SK-N-SH treated with all-trans-retinoic acid at 6 μM for 48 hours (cell line): ENCODE data around the gene GRAMD1B.

ENCODE experiments used
- BACH2 ChIP-seq: fragments of 250-450 bp; sonication (Bioruptor Pico); IDR thresholded peaks from 2 replicates; pipeline ENCODE4 v1.9.0; 2021; ENCODE audit warnings: mild to moderate bottlenecking, borderline replicate concordance
- CREB5 ChIP-seq: fragments of 250-450 bp; sonication (Bioruptor Pico); IDR thresholded peaks from 2 replicates; pipeline ENCODE4 v1.5.1; 2020; ENCODE audit warnings: low read depth, mild to moderate bottlenecking, moderate library complexity
- CSDC2 ChIP-seq: fragments of 250-450 bp; sonication (Bioruptor Pico); IDR thresholded peaks from 2 replicates; pipeline ENCODE4 v1.5.0; 2020; ENCODE audit warnings: mild to moderate bottlenecking, moderate library complexity
- GLIS3 ChIP-seq: fragments of 250-450 bp; sonication (Bioruptor Pico); IDR thresholded peaks from 2 replicates; pipeline ENCODE4 v1.5.0; 2020; ENCODE audit warnings: mild to moderate bottlenecking, moderate library complexity
- ISL1 ChIP-seq: fragments of 250-450 bp; sonication (Bioruptor Pico); IDR thresholded peaks from 2 replicates; pipeline ENCODE4 v2.1.2; 2022; ENCODE audit warnings: mild to moderate bottlenecking, moderate library complexity
- POU6F1 ChIP-seq: fragments of 250-450 bp; sonication (Bioruptor Pico); IDR thresholded peaks from 2 replicates; pipeline ENCODE4 v1.8.0; 2021; ENCODE audit warnings: low read depth, mild to moderate bottlenecking, moderate library complexity, borderline replicate concordance
- PPARA ChIP-seq: fragments of 250-450 bp; sonication (Bioruptor Pico); IDR thresholded peaks from 2 replicates; pipeline ENCODE4 v1.5.0; 2020; ENCODE audit warnings: mild to moderate bottlenecking, borderline replicate concordance
- RARB ChIP-seq: fragments of 250-450 bp; sonication (Bioruptor Pico); IDR thresholded peaks from 2 replicates; pipeline ENCODE4 v1.8.0; 2021; ENCODE audit warnings: mild to moderate bottlenecking, moderate library complexity
- ZFP3 ChIP-seq: fragments of 250-450 bp; sonication (Bioruptor Pico); IDR thresholded peaks from 2 replicates; pipeline ENCODE4 v1.5.0; 2020; ENCODE audit warnings: mild to moderate bottlenecking, moderate library complexity
- ZNF565 ChIP-seq: fragments of 450-650 bp; formaldehyde crosslinking; conservative IDR thresholded peaks from 2 replicates; pipeline ENCODE4 v1.5.0; 2020; ENCODE audit warnings: low read depth, mild to moderate bottlenecking, moderate library complexity
- TF ChIP-seq, protein P1 (sequence below): fragments of 250-450 bp; sonication (Bioruptor Pico); IDR thresholded peaks from 2 replicates; pipeline ENCODE4 v1.5.0; 2020; ENCODE audit warnings: mild to moderate bottlenecking, moderate library complexity
- TF ChIP-seq, protein P2 (sequence below): fragments of 250-450 bp; sonication (Bioruptor Pico); IDR thresholded peaks from 2 replicates; pipeline ENCODE4 v1.8.0; 2020; ENCODE audit warnings: mild to moderate bottlenecking, moderate library complexity, borderline replicate concordance
- TF ChIP-seq, protein P3 (sequence below): fragments of 250-450 bp; sonication (Bioruptor Pico); IDR thresholded peaks from 2 replicates; pipeline ENCODE4 v1.5.1; 2021; ENCODE audit warnings: mild to moderate bottlenecking, moderate library complexity

DNA sequence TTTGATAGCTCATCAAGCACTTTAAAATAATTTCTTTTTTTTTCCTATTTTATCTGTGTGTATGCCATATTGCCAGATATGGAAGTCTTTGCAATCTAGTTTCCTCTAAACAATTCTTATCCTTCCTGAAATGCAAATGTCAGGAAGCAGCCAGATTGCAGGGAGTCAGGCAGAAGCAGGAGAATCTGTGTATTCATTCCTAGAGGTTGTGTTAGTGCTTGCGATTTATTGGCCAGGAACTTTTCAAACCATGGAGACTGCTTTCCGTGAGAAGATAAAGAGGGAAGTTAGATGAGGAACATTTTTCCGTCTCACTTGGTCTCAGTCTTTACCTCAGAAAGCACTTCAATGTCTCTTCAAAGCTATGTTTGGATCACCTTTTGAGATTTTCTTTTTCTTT is 91.9 kb downstream of the GRAMD1B start:
- TF ChIP-seq, protein P1, sequence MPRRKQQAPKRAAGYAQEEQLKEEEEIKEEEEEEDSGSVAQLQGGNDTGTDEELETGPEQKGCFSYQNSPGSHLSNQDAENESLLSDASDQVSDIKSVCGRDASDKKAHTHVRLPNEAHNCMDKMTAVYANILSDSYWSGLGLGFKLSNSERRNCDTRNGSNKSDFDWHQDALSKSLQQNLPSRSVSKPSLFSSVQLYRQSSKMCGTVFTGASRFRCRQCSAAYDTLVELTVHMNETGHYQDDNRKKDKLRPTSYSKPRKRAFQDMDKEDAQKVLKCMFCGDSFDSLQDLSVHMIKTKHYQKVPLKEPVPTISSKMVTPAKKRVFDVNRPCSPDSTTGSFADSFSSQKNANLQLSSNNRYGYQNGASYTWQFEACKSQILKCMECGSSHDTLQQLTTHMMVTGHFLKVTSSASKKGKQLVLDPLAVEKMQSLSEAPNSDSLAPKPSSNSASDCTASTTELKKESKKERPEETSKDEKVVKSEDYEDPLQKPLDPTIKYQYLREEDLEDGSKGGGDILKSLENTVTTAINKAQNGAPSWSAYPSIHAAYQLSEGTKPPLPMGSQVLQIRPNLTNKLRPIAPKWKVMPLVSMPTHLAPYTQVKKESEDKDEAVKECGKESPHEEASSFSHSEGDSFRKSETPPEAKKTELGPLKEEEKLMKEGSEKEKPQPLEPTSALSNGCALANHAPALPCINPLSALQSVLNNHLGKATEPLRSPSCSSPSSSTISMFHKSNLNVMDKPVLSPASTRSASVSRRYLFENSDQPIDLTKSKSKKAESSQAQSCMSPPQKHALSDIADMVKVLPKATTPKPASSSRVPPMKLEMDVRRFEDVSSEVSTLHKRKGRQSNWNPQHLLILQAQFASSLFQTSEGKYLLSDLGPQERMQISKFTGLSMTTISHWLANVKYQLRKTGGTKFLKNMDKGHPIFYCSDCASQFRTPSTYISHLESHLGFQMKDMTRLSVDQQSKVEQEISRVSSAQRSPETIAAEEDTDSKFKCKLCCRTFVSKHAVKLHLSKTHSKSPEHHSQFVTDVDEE (CRISPR knock-in tag): no peak
- TF ChIP-seq, protein P2, sequence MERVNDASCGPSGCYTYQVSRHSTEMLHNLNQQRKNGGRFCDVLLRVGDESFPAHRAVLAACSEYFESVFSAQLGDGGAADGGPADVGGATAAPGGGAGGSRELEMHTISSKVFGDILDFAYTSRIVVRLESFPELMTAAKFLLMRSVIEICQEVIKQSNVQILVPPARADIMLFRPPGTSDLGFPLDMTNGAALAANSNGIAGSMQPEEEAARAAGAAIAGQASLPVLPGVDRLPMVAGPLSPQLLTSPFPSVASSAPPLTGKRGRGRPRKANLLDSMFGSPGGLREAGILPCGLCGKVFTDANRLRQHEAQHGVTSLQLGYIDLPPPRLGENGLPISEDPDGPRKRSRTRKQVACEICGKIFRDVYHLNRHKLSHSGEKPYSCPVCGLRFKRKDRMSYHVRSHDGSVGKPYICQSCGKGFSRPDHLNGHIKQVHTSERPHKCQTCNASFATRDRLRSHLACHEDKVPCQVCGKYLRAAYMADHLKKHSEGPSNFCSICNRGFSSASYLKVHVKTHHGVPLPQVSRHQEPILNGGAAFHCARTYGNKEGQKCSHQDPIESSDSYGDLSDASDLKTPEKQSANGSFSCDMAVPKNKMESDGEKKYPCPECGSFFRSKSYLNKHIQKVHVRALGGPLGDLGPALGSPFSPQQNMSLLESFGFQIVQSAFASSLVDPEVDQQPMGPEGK: no peak
- TF ChIP-seq BACH2 (CRISPR knock-in tag): no peak
- no peak for TF ChIP-seq CREB5
- TF ChIP-seq ZFP3 (CRISPR knock-in tag): no peak
- TF ChIP-seq, protein P3, sequence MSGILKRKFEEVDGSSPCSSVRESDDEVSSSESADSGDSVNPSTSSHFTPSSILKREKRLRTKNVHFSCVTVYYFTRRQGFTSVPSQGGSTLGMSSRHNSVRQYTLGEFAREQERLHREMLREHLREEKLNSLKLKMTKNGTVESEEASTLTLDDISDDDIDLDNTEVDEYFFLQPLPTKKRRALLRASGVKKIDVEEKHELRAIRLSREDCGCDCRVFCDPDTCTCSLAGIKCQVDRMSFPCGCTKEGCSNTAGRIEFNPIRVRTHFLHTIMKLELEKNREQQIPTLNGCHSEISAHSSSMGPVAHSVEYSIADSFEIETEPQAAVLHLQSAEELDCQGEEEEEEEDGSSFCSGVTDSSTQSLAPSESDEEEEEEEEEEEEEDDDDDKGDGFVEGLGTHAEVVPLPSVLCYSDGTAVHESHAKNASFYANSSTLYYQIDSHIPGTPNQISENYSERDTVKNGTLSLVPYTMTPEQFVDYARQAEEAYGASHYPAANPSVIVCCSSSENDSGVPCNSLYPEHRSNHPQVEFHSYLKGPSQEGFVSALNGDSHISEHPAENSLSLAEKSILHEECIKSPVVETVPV (CRISPR knock-in tag): no peak
- no peak for TF ChIP-seq PPARA (CRISPR knock-in tag)
- no peak for TF ChIP-seq RARB (CRISPR knock-in tag)
- no peak for TF ChIP-seq ISL1 (CRISPR knock-in tag)
- TF ChIP-seq ZNF565 (CRISPR knock-in tag): no peak
- TF ChIP-seq GLIS3 (CRISPR knock-in tag): no peak
- no peak for TF ChIP-seq POU6F1 (CRISPR knock-in tag)
- no peak for TF ChIP-seq CSDC2 (CRISPR knock-in tag)
